Activated CD8-positive, alpha-beta memory T cell treated with anti-CD3 and anti-CD28 coated beads, Interleukin-2, amount 10 ng/mL, durations not matched to agents 7 days and 5 days (primary cell): ENCODE measurements around the gene FAM53A. TPM values are rescaled to one million over a fixed set of nuclear protein-coding genes. Genes with fewer than 3 reads are reported as not detected.
A peak's percentile ranks its signal among the peaks of the same experiment; 100 is the strongest.
"Not testable (repeated sequence)": the region's sequence is repeated elsewhere in the genome, so short reads cannot be mapped to it uniquely, and the experiment has no call there.

Source experiments
- ATAC-seq: fragments of 150-1000 bp; cut with Tn5 transposase; one replicate; pipeline ENCODE4 v1.10.0; 2021; ENCODE audit warnings: moderate library complexity
- CTCF ChIA-PET: fragments of 350-600 bp; sonication (Branson Sonifier 250); formaldehyde crosslinking; loops from one replicate; lab custom pipeline; 2021; ENCODE audit warnings: antibody characterized with exemption; lab: Charles Lee
- DNase-seq: peaks from one replicate; pipeline ENCODE4 v3.0.0-alpha.2; 2020
- H3K27ac Mint-ChIP-seq: one replicate; pipeline ENCODE4 v1.8.0; 2021; ENCODE audit warnings: mild to moderate bottlenecking, mixed read lengths
- H3K27me3 Mint-ChIP-seq: one replicate; pipeline ENCODE4 v1.8.0; 2021; ENCODE audit warnings: mixed read lengths
- H3K36me3 Mint-ChIP-seq: one replicate; pipeline ENCODE4 v1.8.0; 2021; ENCODE audit warnings: mild to moderate bottlenecking, mixed read lengths
- H3K4me1 Mint-ChIP-seq: one replicate; pipeline ENCODE4 v1.8.0; 2021; ENCODE audit warnings: mixed read lengths
- H3K4me3 Mint-ChIP-seq: one replicate; pipeline ENCODE4 v1.8.0; 2021; ENCODE audit warnings: mild to moderate bottlenecking, moderate library complexity, mixed read lengths
- H3K9me3 Mint-ChIP-seq: one replicate; pipeline ENCODE4 v1.8.0; 2022; ENCODE audit warnings: low read depth, mixed read lengths
- total RNA-seq, 2 experiments: library from RNA; stranded (reverse); gene quantifications; one replicate each; pipeline ENCODE4 v1.2.3, GENCODE V29; 2021

Gene FAM53A
- total RNA-seq, 2 experiments from 2014 or later, result 0.23 to 1.6 TPM

- peaks cover 62% of the 10 kb centered on the region for H3K4me1 Mint-ChIP-seq
- H3K4me3 Mint-ChIP-seq, result peak within 1 kb of the TSS; percentile 100
- ATAC-seq (peak; percentile 89), DNase-seq (peak; percentile 99)
- no peaks in the 10 kb centered on the region for H3K9me3 Mint-ChIP-seq
- H3K36me3 Mint-ChIP-seq, result peaks cover 52% of the 10 kb centered on the region
- peak within 1 kb of the TSS; percentile 99 for H3K27ac Mint-ChIP-seq
- CTCF ChIA-PET, result interaction anchor here (0.5 to 12.3 kb wide), 7 partner anchors 10 to 188 kb away, joined by 3 to 144 read pairs (median 5); partner anchors contain the start of genes TACC3 and TMEM129
- H3K27me3 Mint-ChIP-seq, result no peaks in the 10 kb centered on the region
These were observed 28.3 kb upstream of the FAM53A start, which contains the start of gene SLBP for GRCh38 chr4:1712216-1713002. Gene SLBP, minus strand, starts transcription at chr4:1712319. Its CDS starts 131 bp downstream, at chr4:1712188.

GRCh38 chr4:1711571-1712215, 27.6 kb upstream of the FAM53A start:
- peak overlapping the region; percentile 95 for H3K4me3 Mint-ChIP-seq
- peak; percentile 22 for ATAC-seq
- CTCF ChIA-PET, result interaction anchor here (0.7 to 12.3 kb wide), 6 partner anchors 11 to 189 kb away, joined by 3 to 144 read pairs (median 8); partner anchors contain the start of genes TACC3 and TMEM129
- no peaks in the 10 kb centered on the region for H3K9me3 Mint-ChIP-seq
- H3K27ac Mint-ChIP-seq, result peak overlapping the region; percentile 88
- peaks cover 53% of the 10 kb centered on the region for H3K36me3 Mint-ChIP-seq
- peak; percentile 67 for DNase-seq
- H3K27me3 Mint-ChIP-seq, result no peaks in the 10 kb centered on the region
- peaks cover 60% of the 10 kb centered on the region for H3K4me1 Mint-ChIP-seq

- DNase-seq, result no peak
- Mint-ChIP-seq H3K36me3 (peaks cover 57% of the 10 kb centered on the region), H3K9me3 (no peaks in the 10 kb centered on the region), H3K4me1 (peaks cover 61% of the 10 kb centered on the region), H3K27me3 (no peaks in the 10 kb centered on the region), H3K4me3 (peak overlapping the region; percentile 95), H3K27ac (peak overlapping the region; percentile 88)
- ATAC-seq, result no peak
- CTCF ChIA-PET, result interaction anchor here (1.0 to 12.3 kb wide), 6 partner anchors 11 to 37 kb away, joined by 3 to 144 read pairs (median 8); partner anchors contain the start of genes TACC3 and TMEM129
These were observed 27.0 kb upstream of the FAM53A start for GRCh38 chr4:1711055-1711570.

GRCh38 chr4:1708581-1708980, 24.5 kb upstream of the FAM53A start:
- ATAC-seq, result no peak
- CTCF ChIA-PET, result interaction anchor here (0.6 to 12.3 kb wide), 6 partner anchors 9 to 147 kb away, joined by 3 to 144 read pairs (median 12); partner anchors contain the start of genes LETM1, TACC3 and TMEM129
- Mint-ChIP-seq H3K4me1 (peaks cover 63% of the 10 kb centered on the region), H3K4me3 (peak overlapping the region; percentile 41), H3K27ac (peak overlapping the region; percentile 32), H3K27me3 (no peaks in the 10 kb centered on the region), H3K36me3 (peaks cover 59% of the 10 kb centered on the region), H3K9me3 (no peaks in the 10 kb centered on the region)
- DNase-seq, result no peak

GRCh38 chr4:1706358-1706757, 22.2 kb upstream of the FAM53A start:
- no peak for DNase-seq
- Mint-ChIP-seq H3K27ac (no peak overlapping the region), H3K4me1 (peaks cover 74% of the 10 kb centered on the region), H3K4me3 (no peak overlapping the region), H3K36me3 (peaks cover 65% of the 10 kb centered on the region), H3K27me3 (no peaks in the 10 kb centered on the region), H3K9me3 (no peaks in the 10 kb centered on the region)
- ATAC-seq, result no peak
- CTCF ChIA-PET, result interaction anchor here (2.0 to 12.3 kb wide), 2 partner anchors 12 to 193 kb away, joined by 4 to 144 read pairs; no protein-coding TSS in a partner anchor

GRCh38 chr4:1705732-1706131, 21.6 kb upstream of the FAM53A start:
- CTCF ChIA-PET, result interaction anchor here (12.3 kb wide), 1 partner anchor 11 kb away, joined by 144 read pairs; no protein-coding TSS in a partner anchor
- Mint-ChIP-seq H3K9me3 (no peaks in the 10 kb centered on the region), H3K27me3 (no peaks in the 10 kb centered on the region), H3K36me3 (peaks cover 61% of the 10 kb centered on the region), H3K4me3 (no peak overlapping the region), H3K4me1 (peaks cover 70% of the 10 kb centered on the region), H3K27ac (no peak overlapping the region)
- no peak for ATAC-seq
- DNase-seq, result no peak

GRCh38 chr4:1703867-1704266, 19.8 kb upstream of the FAM53A start:
- Mint-ChIP-seq H3K27ac (peak overlapping the region; percentile 33), H3K4me1 (peaks cover 56% of the 10 kb centered on the region)

GRCh38 chr4:1701671-1702070, 17.6 kb upstream of the FAM53A start:
- H3K9me3 Mint-ChIP-seq, H3K4me3 Mint-ChIP-seq, ATAC-seq, DNase-seq, H3K27me3 Mint-ChIP-seq, H3K27ac Mint-ChIP-seq: not testable (repeated sequence)
- H3K36me3 Mint-ChIP-seq, result peaks cover 61% of the 10 kb centered on the region
- H3K4me1 Mint-ChIP-seq, result peaks cover 45% of the 10 kb centered on the region
- CTCF ChIA-PET, result interaction anchor here (1.3 to 11.5 kb wide), 2 partner anchors 8 to 23 kb away, joined by 7 to 278 read pairs; partner anchors contain the start of genes TACC3 and TMEM129

More at GRCh38 chr4:1703867-1704266, 19.8 kb upstream of the FAM53A start:
- Mint-ChIP-seq H3K27me3 (no peaks in the 10 kb centered on the region), H3K36me3 (peaks cover 63% of the 10 kb centered on the region), H3K4me3 (no peak overlapping the region), H3K9me3 (no peaks in the 10 kb centered on the region)
- ATAC-seq, result no peak
- no peak for DNase-seq
- CTCF ChIA-PET, result interaction anchor here (1.1 to 12.3 kb wide), 2 partner anchors 9 to 17 kb away, joined by 3 to 144 read pairs; partner anchors contain the start of genes TACC3 and TMEM129

- no peak for DNase-seq
- CTCF ChIA-PET, result interaction anchor here (0.7 to 11.5 kb wide), 4 partner anchors 13 to 57 kb away, joined by 3 to 278 read pairs (median 74); partner anchors contain the start of genes SLBP, TACC3 and TMEM129
- peaks cover 59% of the 10 kb centered on the region for H3K36me3 Mint-ChIP-seq
- H3K9me3 Mint-ChIP-seq, result no peaks in the 10 kb centered on the region
- no peak overlapping the region for H3K27ac Mint-ChIP-seq
- no peaks in the 10 kb centered on the region for H3K27me3 Mint-ChIP-seq
- H3K4me1 Mint-ChIP-seq, result peaks cover 10% of the 10 kb centered on the region
- H3K4me3 Mint-ChIP-seq, result no peak overlapping the region
- no peak for ATAC-seq
These were observed 11.8 kb upstream of the FAM53A start for GRCh38 chr4:1695913-1696312.

- Mint-ChIP-seq H3K36me3 (peaks cover 56% of the 10 kb centered on the region), H3K4me3 (no peak overlapping the region), H3K4me1 (peaks cover 4% of the 10 kb centered on the region), H3K27me3 (no peaks in the 10 kb centered on the region), H3K27ac (peak overlapping the region; percentile 74), H3K9me3 (no peaks in the 10 kb centered on the region)
- ATAC-seq (peak; percentile 93), DNase-seq (peak; percentile 82)
- CTCF ChIA-PET, result interaction anchor here (0.7 to 11.5 kb wide), 25 partner anchors 9 to 265 kb away, joined by 3 to 278 read pairs (median 4); partner anchors contain the start of genes FAM53A, SLBP, TACC3 and TMEM129
These were observed 9.2 kb upstream of the FAM53A start for GRCh38 chr4:1693131-1693896.

- H3K4me3 Mint-ChIP-seq, result no peak overlapping the region
- peaks cover 4% of the 10 kb centered on the region for H3K4me1 Mint-ChIP-seq
- no peak overlapping the region for H3K27ac Mint-ChIP-seq
- no peaks in the 10 kb centered on the region for H3K9me3 Mint-ChIP-seq
- DNase-seq (no peak), ATAC-seq (no peak)
- peaks cover 49% of the 10 kb centered on the region for H3K36me3 Mint-ChIP-seq
- H3K27me3 Mint-ChIP-seq, result no peaks in the 10 kb centered on the region
- CTCF ChIA-PET, result interaction anchor here (1.0 to 11.5 kb wide), 3 partner anchors 17 to 57 kb away, joined by 3 to 278 read pairs (median 144); partner anchors contain the start of genes SLBP, TACC3 and TMEM129
These were observed 7.7 kb upstream of the FAM53A start for GRCh38 chr4:1691737-1692373.
